ENCODE measurements around the gene DNPEP. TPM values are rescaled to one million over a fixed set of nuclear protein-coding genes. Genes with fewer than 3 reads are reported as not detected.

DNPEP gene
- total RNA-seq, 1 experiment from 2014 or later, result 69.2 TPM

- ChIA-PET POLR2A (ENCODE audit: low non-redundant PET) (no interaction called here), CTCF (no interaction called here)
- DNase-seq (ENCODE audit: low spot score), result no peak
- Histone ChIP-seq H3K36me3 (ENCODE audit: insufficient read depth, low read length, poor library complexity, severe bottlenecking) (peaks cover 13% of the 10 kb centered on the region), H3K27ac (ENCODE audit: low read depth, low read length, poor library complexity, severe bottlenecking) (no peak overlapping the region), H3K4me3 (ENCODE audit: low read depth, low read length, poor library complexity, severe bottlenecking) (no peak overlapping the region), H3K9me3 (ENCODE audit: low read depth, low read length, poor library complexity, severe bottlenecking) (no peaks in the 10 kb centered on the region), H3K27me3 (replicated peaks; ENCODE audit: insufficient read depth, low read depth, low read length, poor library complexity) (no peaks in the 10 kb centered on the region), H3K4me1 (ENCODE audit: insufficient read depth, low read length, poor library complexity, severe bottlenecking) (no peaks in the 10 kb centered on the region)
- no TSS peak for BruUV-seq (replicated peaks)
- intact Hi-C loops (cut with micrococcal nuclease; ENCODE audit: unreplicated experiment), result no loop called here
- no peak for TF ChIP-seq EZH2 (IDR thresholded peaks at IDR 0.05; ENCODE audit: borderline replicate concordance, low read depth, low read length, poor library complexity, severe bottlenecking)
- no peak for TF ChIP-seq CTCF (conservative IDR thresholded peaks at IDR 0.05; ENCODE audit: low read depth, low read length)
Measured at GRCh38 chr2:219381448-219381847, 6.3 kb downstream of the DNPEP start.

GRCh38 chr2:219380926-219381325, 6.8 kb downstream of the DNPEP start:
- Histone ChIP-seq H3K36me3 (ENCODE audit: insufficient read depth, low read length, poor library complexity, severe bottlenecking) (peaks cover 8% of the 10 kb centered on the region), H3K4me1 (ENCODE audit: insufficient read depth, low read length, poor library complexity, severe bottlenecking) (no peaks in the 10 kb centered on the region), H3K27ac (ENCODE audit: low read depth, low read length, poor library complexity, severe bottlenecking) (no peak overlapping the region), H3K4me3 (ENCODE audit: low read depth, low read length, poor library complexity, severe bottlenecking) (no peak overlapping the region), H3K9me3 (ENCODE audit: low read depth, low read length, poor library complexity, severe bottlenecking) (no peaks in the 10 kb centered on the region), H3K27me3 (replicated peaks; ENCODE audit: insufficient read depth, low read depth, low read length, poor library complexity) (no peaks in the 10 kb centered on the region)
- intact Hi-C loops (cut with micrococcal nuclease; ENCODE audit: unreplicated experiment), result no loop called here
- no peak for DNase-seq (ENCODE audit: low spot score)
- ChIA-PET CTCF (no interaction called here), POLR2A (ENCODE audit: low non-redundant PET) (no interaction called here)
- TF ChIP-seq EZH2 (IDR thresholded peaks at IDR 0.05; ENCODE audit: borderline replicate concordance, low read depth, low read length, poor library complexity, severe bottlenecking), result no peak
- TF ChIP-seq CTCF (conservative IDR thresholded peaks at IDR 0.05; ENCODE audit: low read depth, low read length), result no peak
- no TSS peak for BruUV-seq (replicated peaks)

GRCh38 chr2:219378163-219378851, 9.4 kb downstream of the DNPEP start:
- TF ChIP-seq EZH2 (IDR thresholded peaks at IDR 0.05; ENCODE audit: borderline replicate concordance, low read depth, low read length, poor library complexity, severe bottlenecking), result no peak
- no peak for TF ChIP-seq CTCF (conservative IDR thresholded peaks at IDR 0.05; ENCODE audit: low read depth, low read length)
- Histone ChIP-seq H3K36me3 (ENCODE audit: insufficient read depth, low read length, poor library complexity, severe bottlenecking) (no peaks in the 10 kb centered on the region), H3K27me3 (replicated peaks; ENCODE audit: insufficient read depth, low read depth, low read length, poor library complexity) (no peaks in the 10 kb centered on the region), H3K9me3 (ENCODE audit: low read depth, low read length, poor library complexity, severe bottlenecking) (no peaks in the 10 kb centered on the region), H3K27ac (ENCODE audit: low read depth, low read length, poor library complexity, severe bottlenecking) (no peak overlapping the region), H3K4me1 (ENCODE audit: insufficient read depth, low read length, poor library complexity, severe bottlenecking) (no peaks in the 10 kb centered on the region), H3K4me3 (ENCODE audit: low read depth, low read length, poor library complexity, severe bottlenecking) (no peak overlapping the region)
- no TSS peak for BruUV-seq (replicated peaks)
- no peak for DNase-seq (ENCODE audit: low spot score)
- intact Hi-C loops (cut with micrococcal nuclease; ENCODE audit: unreplicated experiment), result no loop called here
- ChIA-PET POLR2A (ENCODE audit: low non-redundant PET) (no interaction called here), CTCF (no interaction called here)

Measured in A673 (cell line).